Testis (tissue), 3 donors: Measurements from ENCODE around the gene ABCC3. TPM values are rescaled to one million over a fixed set of nuclear protein-coding genes. Genes with fewer than 3 reads are reported as not detected.

Experiments
- DNase-seq: peaks from one replicate; pipeline ENCODE4 v3.0.0-alpha.2; 2019
- H3K27ac ChIP-seq, 2 donors: fragments of 200-600 bp; sonication (generic); one replicate each; pipeline ENCODE4 v1.5.1; 2019
- H3K27me3 ChIP-seq: fragments of 200-600 bp; sonication (generic); one replicate; pipeline ENCODE4 v1.5.1; 2019
- H3K36me3 ChIP-seq: fragments of 200-600 bp; sonication (generic); one replicate; pipeline ENCODE4 v1.5.1; 2017; ENCODE audit warnings: low read depth; ENCODE audit errors: missing control alignments
- H3K4me1 ChIP-seq: fragments of 200-600 bp; sonication (generic); one replicate; pipeline ENCODE4 v1.5.1; 2019
- H3K4me3 ChIP-seq, 2 donors: fragments of 200-600 bp; sonication (generic); one replicate each; pipeline ENCODE4 v1.5.1; 2017 to 2019
- H3K9me3 ChIP-seq: fragments of 200-600 bp; sonication (generic); one replicate; pipeline ENCODE4 v1.5.1; 2017
- CTCF ChIP-seq, 3 experiments: fragments of 450-650 bp in 2 of 3; fragments of 200-600 bp in 1 of 3; sonication (generic) in 1 of 3; IDR thresholded peaks; one replicate each; pipeline ENCODE4 v1.5.1; 2016 to 2019; ENCODE audit warnings: antibody characterized with exemption in 3 of 3, mild to moderate bottlenecking in 2 of 3, moderate library complexity in 1 of 3
- POLR2A ChIP-seq: fragments of 450-650 bp; IDR thresholded peaks from one replicate; pipeline ENCODE4 v1.6.1; 2017; ENCODE audit warnings: antibody characterized with exemption, mild to moderate bottlenecking, moderate library complexity
- WGBS, 2 donors: methylation state at CpG; one replicate each; pipeline ENCODE4 v1.1.5; 2018; 5-methylcytosine and 5-hydroxymethylcytosine counted together
- intact Hi-C: fragments of 100-400 bp; cut with DNase I; formaldehyde crosslinking; loops from one replicate; pipeline ENCODE4 v1.15.1; 2023; ENCODE audit warnings: low total_unique reads
- polyA plus RNA-seq: library from polyadenylated mRNA; stranded (reverse); fragments of 350-450 nt; fragmentation: Illumina TruSeq; extraction: RNeasy Lipid Tissue Mini Kit (QIAGEN cat#74804); gene quantifications from one replicate; pipeline ENCODE4 v1.2.3, GENCODE V29; 2014; ENCODE audit warnings: low read depth, low replicate concordance; ENCODE audit not compliant: insufficient read depth
- total RNA-seq, 2 donors: library from RNA; depleted of rRNA; stranded (reverse); fragments of >200 nt; gene quantifications; one replicate each; pipeline ENCODE4 v1.2.3, GENCODE V29; 2016

Gene ABCC3
- total and polyA plus RNA-seq, 3 donors from 2014 or later: 10.0 to 15.4 (median 12.1) TPM

- no peak for DNase-seq
- no peak overlapping the region for H3K27ac ChIP-seq
- peaks cover 22% of the 10 kb centered on the region for H3K4me1 ChIP-seq
- TF ChIP-seq POLR2A: no peak
- no peaks in the 10 kb centered on the region for H3K9me3 ChIP-seq
- no peak overlapping the region for H3K4me3 ChIP-seq
- no peaks in the 10 kb centered on the region for H3K27me3 ChIP-seq
- WGBS, 2 donors: 94 to 95% methylated on average over 22 to 28 of the region's 28 CpGs
- no peaks in the 10 kb centered on the region for H3K36me3 ChIP-seq
- intact Hi-C loops: loop anchor here (10.0 kb wide), 1 partner anchor 49 kb away; the partner anchor contains the start of gene ABCC3
These were observed 49.0 kb downstream of the ABCC3 start for GRCh38 chr17:50683434-50684287.

GRCh38 chr17:50684288-50684611 is 49.6 kb downstream of the ABCC3 start:
- intact Hi-C loops: loop anchor here (10.0 kb wide), 1 partner anchor 49 kb away; the partner anchor contains the start of gene ABCC3
- H3K36me3 ChIP-seq: no peaks in the 10 kb centered on the region
- no peak overlapping the region for H3K27ac ChIP-seq
- H3K9me3 ChIP-seq: no peaks in the 10 kb centered on the region
- TF ChIP-seq POLR2A: no peak
- no peak for TF ChIP-seq CTCF (IDR thresholded peaks at IDR 0.05)
- peaks cover 22% of the 10 kb centered on the region for H3K4me1 ChIP-seq
- WGBS, 2 donors: 75 to 82% methylated on average over 5 of the region's 5 CpGs
- DNase-seq: no peak
- H3K4me3 ChIP-seq: no peak overlapping the region
- no peaks in the 10 kb centered on the region for H3K27me3 ChIP-seq

- intact Hi-C loops: loop anchor here (10.0 kb wide), 1 partner anchor 50 kb away; the partner anchor contains the start of gene ABCC3
These were observed 50.1 kb downstream of the ABCC3 start for GRCh38 chr17:50684612-50685333.

DNA sequence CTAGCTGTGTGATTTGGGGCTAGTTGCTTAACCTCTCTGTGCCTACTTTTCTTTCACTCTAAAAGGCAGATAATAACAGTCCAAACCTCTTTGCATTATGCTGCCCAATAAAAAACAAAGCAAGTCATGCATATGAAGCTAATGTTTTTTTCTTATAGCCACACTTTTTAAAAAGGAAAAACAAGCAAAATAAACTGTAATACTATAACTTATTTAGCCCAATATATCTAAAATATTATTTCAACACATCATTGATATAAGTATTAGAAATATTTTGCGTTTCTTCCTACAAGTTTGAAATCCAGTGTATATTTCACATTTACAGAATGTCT is 50.6 kb downstream of the ABCC3 start:
- H3K27ac ChIP-seq: no peak overlapping the region
- H3K27me3 ChIP-seq: no peaks in the 10 kb centered on the region
- intact Hi-C loops: loop anchor here (10.0 kb wide), 1 partner anchor 50 kb away; the partner anchor contains the start of gene ABCC3
- TF ChIP-seq POLR2A (no peak), CTCF (IDR thresholded peaks at IDR 0.05) (no peak)
- peaks cover 32% of the 10 kb centered on the region for H3K4me1 ChIP-seq
- DNase-seq: no peak
- H3K4me3 ChIP-seq: no peak overlapping the region
- no peaks in the 10 kb centered on the region for H3K36me3 ChIP-seq
- H3K9me3 ChIP-seq: no peaks in the 10 kb centered on the region
- WGBS, 2 donors: 92 to 96% methylated on average over 1 of the region's 1 CpG

More at GRCh38 chr17:50684612-50685333, 50.1 kb downstream of the ABCC3 start:
- TF ChIP-seq CTCF (IDR thresholded peaks at IDR 0.05) (no peak), POLR2A (no peak)
- no peaks in the 10 kb centered on the region for H3K27me3 ChIP-seq
- WGBS, 2 donors: 85 to 87% methylated on average over 15 of the region's 15 CpGs
- peaks cover 27% of the 10 kb centered on the region for H3K4me1 ChIP-seq
- H3K9me3 ChIP-seq: no peaks in the 10 kb centered on the region
- no peaks in the 10 kb centered on the region for H3K36me3 ChIP-seq
- H3K27ac ChIP-seq: no peak overlapping the region
- no peak overlapping the region for H3K4me3 ChIP-seq
- no peak for DNase-seq
